Stimulated activated CD4-positive, alpha-beta T cell treated with anti-CD3 and anti-CD28 coated beads, Interleukin-2, amount 100 ng/mL, for 48 hours (primary cell): ENCODE measurements around the gene PARP6.
A peak's percentile ranks its signal among the peaks of the same experiment; 100 is the strongest.

Source experiments
- DNase-seq, 2 donors: peaks; one replicate each; pipeline ENCODE4 v3.0.0-alpha.2; 2020

Gene PARP6

DNA sequence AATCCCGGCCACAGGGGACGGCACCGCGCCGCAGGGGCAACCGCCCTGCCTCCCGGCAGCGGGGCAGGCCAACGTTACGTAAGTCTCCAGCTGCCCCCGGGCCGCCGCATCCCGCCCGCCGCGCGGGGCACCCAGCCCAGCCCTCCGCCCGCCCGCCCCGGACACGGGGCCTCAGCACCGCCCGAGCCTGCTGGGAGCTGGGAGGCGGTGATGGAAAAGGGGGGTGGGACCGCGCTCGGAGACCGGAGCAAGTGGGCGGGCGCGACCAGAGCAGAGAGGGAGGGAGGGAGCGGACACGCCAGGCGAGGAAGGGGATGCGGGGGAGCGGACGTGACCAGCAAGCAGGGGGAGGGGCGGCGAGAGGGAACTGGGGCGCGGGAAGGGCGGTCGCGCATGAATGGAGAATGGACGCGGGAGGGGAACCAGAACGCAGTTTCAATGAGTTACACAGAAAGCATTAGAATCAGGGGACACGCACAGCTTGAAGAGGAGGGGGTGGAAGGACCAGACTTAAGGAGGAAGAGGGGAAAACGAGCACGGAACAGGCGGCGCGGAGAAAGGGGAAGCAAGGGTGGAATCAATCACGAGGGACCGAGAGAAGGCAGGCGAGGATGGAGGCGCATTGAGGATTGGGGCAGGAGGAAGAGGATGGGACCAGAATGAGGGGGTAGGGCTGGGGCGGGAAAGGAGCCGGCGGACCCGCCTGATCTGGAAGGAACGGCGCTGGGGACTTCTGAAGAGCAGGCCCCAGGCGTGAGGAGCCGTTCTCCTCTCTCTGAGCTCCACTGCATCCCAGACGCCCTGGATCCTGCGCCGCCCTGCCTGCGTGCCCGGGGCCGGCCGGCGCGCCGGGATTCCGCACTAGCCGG, 41.9 kb downstream of the PARP6 start:
- DNase-seq, result peak; percentile 80 to 85

DNA sequence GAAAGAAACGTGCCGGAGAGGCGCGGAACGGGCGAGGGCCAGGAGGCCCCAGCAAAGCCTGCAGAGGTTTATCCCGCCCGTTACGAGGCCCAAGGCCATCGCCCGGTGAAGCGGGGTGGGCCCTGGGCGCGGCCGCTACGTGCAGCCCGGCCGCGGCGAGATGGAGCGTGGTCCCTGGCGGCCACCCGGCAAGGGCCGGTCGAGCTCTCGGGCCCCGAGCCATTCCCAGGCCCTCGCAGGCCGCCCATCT, 42.5 kb downstream of the PARP6 start:
- no peak for DNase-seq

DNA sequence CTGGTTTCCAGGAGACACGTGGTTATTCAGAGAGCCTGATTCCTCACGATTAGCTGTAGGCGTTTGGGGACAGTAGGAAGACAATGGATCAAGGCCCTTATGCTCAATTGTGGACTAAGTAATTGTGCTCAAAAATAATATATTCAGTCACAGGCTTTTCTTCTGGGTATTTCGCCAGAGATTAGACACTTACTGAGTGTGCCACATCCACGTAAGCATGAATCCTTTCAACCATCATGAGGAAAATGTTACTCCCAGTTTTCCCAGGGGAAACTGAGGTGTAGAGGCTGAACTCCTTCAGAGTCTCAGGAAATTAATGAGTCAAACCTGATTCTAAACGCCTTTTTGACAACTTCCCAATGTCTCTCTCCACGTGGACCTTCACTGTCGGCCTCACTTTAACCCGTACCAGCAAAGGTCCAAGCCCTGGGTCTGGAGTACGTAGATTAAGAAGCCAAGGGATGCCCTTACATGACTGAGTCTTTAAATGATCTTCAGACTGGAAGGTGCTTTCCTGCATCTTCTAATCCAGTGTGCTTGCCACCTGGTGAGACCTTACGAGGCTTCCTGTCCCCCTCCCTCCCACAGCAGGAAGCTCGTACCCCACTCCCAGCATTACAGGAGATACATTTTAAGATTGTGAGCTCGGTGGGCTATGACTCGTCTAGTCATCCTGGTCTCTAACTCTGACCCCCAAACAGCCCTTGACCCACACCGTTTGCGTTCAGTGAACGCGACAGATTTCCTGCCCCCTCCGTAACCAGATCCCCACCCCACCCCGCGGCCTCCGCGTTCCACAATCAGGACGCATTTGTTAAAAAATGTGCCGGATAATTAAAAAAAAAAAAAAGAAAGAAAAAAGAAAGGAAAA, 43.0 kb downstream of the PARP6 start:
- no peak for DNase-seq

DNA sequence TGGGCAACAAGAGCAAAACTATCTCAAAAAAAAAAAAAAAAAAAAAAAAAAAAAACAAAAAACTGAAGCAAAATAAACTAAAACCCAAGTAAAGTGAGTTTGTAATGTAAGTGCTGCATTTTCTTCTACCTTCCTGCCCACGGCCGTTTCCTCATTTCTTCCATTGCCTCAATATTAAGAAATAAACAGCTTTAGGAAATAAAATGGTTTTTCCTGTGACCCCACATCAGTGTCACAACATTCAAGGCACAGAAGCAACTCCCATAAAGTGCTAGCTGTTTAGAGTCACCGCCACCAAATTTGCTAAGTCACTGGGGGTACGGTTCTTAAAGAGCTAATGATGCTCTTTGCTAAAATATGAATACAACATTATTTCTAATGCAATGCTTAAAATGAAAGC, 44.6 kb downstream of the PARP6 start:
- DNase-seq, result no peak

DNA sequence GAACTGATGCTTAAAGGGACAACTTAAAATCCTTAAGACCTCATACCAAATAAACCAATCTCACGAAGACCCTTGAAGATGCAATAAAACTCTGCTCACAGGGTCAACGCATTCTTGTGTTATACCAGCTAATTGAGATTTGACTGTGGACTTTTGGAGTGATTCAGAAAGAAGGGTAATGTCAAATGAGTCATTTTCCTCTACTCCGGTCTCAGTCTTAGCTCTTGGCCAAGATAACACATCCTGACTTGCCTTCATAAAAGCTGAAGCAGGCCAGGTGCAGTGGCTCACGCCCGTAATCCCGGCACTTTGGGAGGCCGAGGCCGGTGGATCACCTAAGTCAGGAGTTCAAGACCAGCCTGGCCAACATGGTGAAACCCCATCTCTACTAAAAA, 45.2 kb downstream of the PARP6 start:
- peak; percentile 43 to 46 for DNase-seq

DNA sequence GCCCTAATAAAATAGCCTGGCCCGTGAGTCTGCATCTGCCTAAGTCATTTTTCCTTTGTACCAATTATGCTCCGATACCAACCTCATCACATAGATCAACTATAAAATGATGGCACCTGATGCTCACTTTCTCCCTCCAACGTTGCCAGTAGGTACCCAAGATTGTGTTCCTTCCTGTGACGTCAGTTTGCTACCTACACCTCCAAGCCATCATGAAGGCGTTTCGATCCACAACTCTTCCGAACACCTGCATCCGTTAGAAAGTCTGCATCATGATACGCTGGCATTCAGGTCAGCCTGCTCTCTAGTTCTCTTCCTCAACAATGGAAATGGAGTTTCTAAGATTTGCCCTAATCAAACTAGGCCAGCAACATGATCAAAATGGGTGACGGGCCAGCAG, 49.1 kb downstream of the PARP6 start:
- no peak for DNase-seq

DNA sequence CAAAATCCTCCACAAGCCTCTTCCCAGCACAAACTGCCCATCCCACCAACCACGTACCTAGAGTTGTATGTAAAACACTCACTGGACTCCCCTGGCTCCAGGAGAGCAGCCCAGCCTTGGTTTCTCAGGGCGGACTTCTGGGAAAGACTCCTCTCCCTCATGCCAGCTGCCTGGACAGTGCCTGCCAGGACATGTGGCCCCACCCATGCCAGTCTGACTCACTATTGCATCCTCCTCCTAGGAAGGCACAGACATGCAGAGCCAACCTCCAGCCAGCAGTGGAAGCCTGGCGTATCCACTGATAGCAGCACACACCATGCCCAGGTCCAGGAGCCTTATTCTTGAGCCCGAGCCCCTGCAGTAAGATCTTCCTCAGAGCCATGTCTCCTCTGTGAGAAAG, 50.0 kb downstream of the PARP6 start:
- no peak for DNase-seq

DNA sequence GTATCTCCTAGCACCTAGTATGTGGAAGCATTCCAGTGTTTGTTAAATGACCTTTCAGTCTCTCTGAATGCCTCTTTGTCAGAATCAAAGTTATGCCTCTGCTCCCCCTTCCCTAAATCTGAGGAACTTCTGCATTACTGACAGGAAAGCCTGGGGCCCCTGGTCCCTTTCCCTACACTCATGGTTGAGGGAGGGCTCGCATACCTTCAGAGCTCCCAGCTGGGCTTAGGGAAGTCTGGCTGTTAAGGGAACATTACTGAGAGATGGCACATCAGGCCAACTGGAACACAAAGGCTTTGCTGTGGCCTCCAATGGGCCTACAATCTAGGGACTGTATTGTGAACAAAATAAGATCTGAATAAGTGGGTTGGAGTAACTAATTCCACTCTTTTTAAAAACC, 51.7 kb downstream of the PARP6 start:
- DNase-seq, result no peak

DNA sequence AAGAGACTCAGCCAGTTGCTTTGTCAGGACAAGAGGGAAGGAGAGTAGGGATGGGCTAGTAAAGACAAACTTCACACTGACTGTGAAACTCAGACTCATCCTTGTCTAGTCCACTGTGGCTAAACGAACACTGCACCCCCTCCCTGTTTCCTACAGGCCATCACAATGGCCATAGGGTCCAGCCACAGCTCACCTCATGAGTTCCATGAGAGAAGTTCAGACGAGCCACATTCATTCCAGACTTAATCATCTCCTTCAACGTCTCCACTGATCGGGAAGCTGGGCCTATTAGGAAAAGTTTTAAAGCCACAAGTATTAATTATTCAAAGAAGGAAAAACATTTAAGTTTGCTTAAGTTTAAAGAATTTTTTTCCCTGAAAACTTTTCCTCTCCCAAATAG, 55.1 kb downstream of the PARP6 start:
- DNase-seq, result no peak

DNA sequence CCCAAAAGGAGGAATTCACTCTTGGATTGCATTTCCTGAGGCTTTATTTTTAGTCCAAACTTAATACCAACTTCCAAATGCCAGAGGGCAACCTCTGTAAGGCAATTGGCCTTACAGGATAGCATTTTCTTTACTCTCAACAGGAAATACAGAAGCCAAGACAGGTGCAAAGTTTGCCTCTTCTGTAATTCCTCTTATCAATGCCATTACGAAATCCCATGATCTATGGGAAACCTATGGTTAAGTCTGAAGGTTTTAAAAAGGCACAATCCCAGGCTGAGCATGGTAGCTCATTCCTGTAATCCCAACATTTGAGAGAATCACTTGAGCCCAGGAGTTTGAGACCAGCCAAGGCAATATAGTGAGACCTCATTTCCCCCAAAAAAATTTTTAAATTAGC, 56.3 kb downstream of the PARP6 start:
- DNase-seq, result no peak

DNA sequence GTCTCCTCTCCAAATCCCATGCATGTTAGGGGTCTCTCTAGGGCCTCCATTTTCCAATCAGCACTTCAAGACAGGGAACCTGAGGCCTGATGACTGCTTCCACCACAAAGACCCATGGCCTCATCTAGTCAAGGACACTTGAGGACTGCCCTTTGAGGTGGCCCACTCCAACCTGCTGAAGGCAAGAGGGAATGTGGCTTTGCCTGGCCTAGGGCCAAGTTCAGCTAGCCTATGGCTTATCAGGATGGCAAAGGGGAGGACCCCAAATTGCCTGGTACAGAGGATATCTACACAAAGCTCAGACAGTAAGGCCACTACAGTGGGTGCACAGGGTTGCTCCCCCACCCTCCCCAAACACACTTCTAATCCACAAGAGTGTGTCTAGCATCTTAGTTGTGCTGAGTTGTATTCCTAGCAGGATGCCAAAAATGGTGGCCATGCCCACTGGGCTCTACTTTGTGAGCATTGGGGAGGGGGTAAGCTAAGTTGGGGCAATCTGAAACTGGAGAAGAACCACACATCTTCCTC, 64.7 kb downstream of the PARP6 start:
- no peak for DNase-seq

DNA sequence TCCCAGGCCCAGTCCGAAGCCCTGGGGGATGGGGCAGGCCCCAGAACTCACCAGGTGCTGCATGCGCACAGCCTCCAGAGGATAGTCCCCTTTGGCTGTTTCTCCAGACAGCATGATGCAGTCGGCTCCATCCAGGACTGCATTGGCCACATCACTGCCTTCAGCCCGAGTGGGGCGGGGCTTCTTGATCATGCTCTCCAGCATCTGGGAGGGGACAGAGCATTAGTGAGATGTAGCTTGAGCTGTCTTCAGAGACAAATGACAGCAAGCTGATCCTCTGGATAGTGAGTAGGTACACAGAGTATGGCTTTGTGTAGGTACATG, 65.7 kb downstream of the PARP6 start:
- no peak for DNase-seq

DNA sequence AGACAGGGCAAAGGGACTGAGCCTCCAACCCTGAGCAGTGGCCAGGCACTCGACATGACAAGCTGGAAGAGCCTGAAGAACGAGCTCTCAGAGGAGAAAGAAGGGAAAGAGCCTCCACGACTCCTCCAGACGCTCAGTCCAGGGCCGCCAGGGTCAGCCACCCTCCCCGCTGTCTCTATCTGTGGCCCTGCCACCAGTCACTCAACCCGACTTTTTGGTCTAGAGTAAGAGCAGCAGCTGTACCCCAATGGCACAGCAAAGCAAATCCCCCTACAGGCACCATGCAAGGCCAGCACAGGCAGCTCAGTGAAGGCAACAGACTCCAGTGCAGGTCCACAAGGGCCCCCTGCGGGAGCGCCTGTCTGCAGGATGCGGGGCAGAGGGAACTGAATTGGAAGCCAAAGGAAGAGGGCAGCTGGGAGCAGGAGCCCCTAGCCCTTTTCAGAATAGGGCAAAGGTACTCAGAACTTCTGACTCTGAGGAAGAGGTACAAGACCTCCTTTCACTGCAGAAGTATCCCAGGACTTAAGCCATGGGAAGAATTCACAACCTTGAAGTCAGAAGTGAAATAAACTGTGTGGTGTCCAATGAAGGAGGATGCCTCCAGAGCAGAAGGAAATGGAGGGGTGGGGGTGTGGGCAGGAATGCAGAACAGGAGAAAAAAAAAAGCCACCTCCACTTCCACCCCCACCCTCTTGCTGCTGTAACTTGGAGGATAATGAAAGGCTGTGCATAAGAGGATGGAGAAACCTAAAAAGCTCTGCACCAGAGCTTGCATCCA, 66.3 kb downstream of the PARP6 start:
- no peak for DNase-seq

DNA sequence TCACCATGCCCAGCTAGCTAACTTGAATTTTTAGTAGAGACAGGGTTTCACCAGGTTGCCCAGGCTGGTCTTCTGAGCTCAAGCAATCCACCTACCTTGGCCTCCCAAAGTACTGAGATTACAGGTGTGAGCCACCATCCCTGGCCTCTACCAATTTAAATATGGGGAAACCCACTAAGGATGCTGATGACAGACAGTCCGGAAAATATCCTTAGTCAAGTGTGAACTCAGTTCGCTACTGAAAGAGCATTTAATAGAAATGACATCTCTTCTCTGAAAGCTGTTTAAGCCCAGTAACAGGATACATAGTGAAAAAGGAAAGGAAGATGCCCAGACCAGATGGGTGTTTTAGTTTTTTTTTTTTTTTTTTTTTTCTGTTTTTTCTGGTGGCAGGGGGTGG, 67.1 kb downstream of the PARP6 start:
- no peak for DNase-seq

DNA sequence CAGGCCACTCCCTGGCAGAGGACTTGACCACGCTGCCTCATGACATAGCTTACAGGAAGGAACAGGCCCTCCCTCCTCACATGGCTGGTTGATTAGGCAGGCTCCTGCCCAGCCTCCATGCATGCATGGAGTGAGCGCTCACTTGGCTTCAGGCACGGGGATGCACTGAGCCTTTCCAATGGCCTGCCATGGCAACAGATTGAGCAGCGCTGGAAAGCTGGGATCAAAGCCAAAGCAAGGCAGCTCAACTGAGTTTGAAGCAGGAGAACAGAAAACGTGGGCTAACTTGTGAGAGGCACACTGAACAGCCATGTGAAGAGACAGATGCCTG, 68.9 kb downstream of the PARP6 start:
- no peak for DNase-seq

DNA sequence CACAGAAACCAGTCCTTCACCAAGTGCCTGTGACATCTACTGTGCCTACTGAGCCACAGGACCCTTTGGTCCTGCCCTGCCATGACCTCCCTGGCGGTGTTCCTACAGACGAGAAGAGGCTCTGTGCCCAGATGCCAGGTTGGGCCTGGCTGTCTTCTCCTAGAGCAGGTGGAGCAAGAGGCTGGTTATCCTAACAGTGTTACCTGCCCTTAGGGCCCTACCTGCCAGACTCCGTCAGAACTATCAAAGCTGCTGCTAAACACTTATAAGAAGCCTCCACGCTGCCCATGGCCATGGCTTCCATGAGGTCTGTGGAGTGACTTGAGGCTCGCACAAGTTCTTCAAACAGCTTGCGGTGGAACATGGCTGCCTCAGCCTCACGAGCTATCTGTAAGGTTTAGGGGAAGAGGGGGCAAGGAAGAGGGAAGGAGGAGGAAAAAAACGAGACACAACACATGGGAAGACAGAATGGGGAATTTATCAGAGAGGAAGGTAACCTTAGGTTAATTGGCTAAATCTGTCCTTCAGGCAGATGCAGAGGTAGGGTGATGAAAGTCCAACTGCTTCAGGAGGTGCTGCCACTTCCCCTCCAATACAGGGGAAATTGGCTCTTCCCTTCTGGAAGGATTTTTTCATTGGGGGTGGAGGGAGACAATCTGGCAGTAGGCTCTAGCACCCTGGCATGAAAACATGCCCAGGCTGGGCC, 69.4 kb downstream of the PARP6 start:
- no peak for DNase-seq

DNA sequence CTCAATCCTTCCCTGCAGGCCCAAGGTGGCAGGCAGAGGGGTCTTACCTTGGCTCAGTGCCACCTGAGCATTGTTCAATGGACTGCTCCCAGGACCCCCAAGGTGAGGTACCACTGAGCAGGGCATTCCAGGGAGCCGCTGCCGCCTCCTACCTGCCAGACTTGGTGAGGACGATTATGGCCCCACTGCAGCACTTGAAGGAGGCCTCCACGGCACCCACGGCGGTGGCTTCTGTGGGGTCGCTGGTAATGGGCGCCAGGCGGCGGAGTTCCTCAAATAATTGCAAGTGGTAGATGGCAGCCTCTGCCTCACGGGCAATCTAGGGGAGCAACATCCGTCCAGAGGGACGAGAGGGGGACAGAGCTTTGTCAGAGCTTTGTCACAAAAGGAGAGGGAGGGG, 70.1 kb downstream of the PARP6 start:
- DNase-seq, result no peak

DNA sequence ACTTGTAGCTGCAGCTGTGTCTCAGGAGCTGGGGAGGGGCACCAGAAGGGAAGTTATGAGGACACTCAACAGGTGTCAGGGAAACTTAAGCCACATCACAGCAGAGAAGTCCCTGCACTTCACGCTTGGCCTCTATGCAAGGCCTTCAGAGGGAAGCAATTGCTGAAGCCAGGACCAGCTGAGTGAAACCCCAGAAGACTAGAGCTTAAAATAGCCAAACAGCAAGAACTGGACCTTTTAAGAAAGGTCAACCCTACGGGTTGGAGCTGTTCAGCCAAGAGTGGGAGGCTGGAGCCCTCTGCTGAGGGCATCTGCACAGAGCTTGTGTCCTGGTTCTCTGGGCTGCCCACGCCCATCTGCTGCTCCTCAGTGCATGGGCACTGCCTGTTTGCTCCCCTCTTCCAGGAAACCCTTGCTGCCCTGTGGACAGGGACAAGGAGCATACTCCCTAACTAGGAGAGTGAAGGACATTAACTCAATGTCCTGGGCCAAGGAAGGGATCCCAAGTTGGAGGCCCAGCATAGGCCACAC, 70.9 kb downstream of the PARP6 start:
- no peak for DNase-seq

DNA sequence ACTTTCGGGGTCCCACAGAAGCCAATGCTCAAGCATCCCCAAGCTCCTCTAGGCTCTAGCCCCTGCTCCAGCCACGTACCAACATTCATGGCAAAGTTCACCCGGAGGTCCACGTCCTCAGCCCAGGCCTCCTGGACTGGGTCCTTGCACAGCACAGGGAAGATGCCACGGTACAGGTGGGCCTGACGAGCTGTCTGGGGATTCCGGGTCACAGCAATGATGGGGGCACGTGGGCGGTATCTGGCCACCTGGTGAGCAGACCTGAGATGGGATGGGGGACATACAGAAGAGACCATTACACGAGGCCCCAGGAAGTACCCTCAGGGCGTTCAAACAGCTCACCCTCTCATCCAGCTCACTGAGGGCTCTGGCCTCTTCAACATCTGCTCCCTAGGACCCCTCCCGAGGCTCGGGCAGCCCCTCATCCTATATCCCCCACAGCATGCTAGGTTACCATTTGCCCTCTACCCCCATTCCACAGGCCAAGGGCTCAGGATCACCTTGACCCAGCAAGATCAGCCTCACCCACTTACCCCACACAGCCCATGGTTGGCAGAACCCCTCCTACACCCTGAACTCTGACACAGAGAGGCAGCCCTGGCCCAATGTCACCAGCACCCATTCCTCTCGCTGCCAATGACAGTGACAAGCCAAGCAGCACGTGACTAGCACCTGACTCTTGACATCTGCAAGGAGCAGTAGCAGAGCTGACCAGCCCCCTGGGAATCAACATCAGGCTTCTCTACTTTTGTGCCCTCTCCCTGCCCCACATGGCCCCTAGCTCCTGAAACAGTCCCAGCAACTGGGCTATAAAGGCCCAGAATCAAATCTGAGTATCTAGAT, 71.7 kb downstream of the PARP6 start:
- no peak for DNase-seq

DNA sequence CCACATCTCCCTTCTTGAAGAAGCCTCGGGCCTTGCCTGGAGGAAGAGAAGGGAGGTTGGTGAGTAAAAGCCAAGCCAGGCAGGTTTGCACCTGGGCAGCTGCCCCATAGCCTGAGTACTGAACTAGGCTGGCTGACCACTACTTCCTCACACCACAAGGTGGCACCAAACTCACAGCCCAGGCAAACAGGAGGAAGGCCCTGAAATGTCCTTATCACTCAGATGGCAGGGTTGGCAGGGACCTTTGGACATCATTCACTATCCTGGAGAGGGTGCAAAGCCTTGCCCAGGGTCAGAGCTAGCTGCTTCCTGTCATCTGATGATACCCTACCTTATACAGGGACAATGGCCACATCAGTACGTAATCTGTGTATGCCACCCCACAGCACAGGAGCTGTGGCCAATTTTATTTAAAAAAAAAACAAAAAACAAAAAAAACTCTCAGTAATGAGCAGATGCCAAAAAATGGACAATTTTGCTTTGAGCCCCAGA, 72.6 kb downstream of the PARP6 start:
- DNase-seq, result peak; percentile 61 to 65

DNA sequence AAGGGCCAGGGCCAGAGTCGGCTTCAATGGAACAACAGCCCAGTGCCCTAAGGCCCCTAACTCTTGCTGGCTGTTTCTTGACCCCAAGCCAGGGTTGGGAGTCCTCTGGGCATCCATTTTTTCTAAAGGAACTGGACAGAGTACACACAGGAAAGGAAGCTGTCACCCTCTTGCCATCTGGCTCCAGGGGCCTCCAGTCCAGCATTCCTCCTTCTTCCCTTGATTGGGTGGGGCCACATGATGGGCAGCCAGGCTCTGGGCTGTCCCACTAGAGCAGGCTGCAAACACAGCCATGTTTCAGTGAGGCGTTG, 73.2 kb downstream of the PARP6 start:
- no peak for DNase-seq
